ENCODE results near the gene MAEL.

Gene MAEL

GRCh38 chr1:166971252-166971651, 17.8 kb upstream of the MAEL start:
- TF ChIP-seq TAF1 (IDR thresholded peaks at IDR 0.05; ENCODE audit: borderline replicate concordance, insufficient read depth, low read length): no peak
- TF ChIP-seq REST (IDR thresholded peaks at IDR 0.05; ENCODE audit: insufficient read depth in 1 of 2, low read depth in 2 of 2, low read length in 2 of 2): no peak
- TF ChIP-seq SIN3A (IDR thresholded peaks at IDR 0.05; ENCODE audit: borderline replicate concordance, insufficient read depth, low read length): no peak
- TF ChIP-seq POLR2AphosphoS5 (IDR thresholded peaks at IDR 0.05; ENCODE audit: low read depth, low read length): no peak
- no peak for TF ChIP-seq FOXP2 (optimal IDR thresholded peaks at IDR 0.05; ENCODE audit: borderline replicate concordance, extremely low read depth, extremely low read length, insufficient read depth)

GRCh38 chr1:166972193-166972592, 16.9 kb upstream of the MAEL start:
- no peak for TF ChIP-seq REST (IDR thresholded peaks at IDR 0.05; ENCODE audit: insufficient read depth in 1 of 2, low read depth in 2 of 2, low read length in 2 of 2)
- TF ChIP-seq FOXP2 (optimal IDR thresholded peaks at IDR 0.05; ENCODE audit: borderline replicate concordance, extremely low read depth, extremely low read length, insufficient read depth): no peak
- no peak for TF ChIP-seq TAF1 (IDR thresholded peaks at IDR 0.05; ENCODE audit: borderline replicate concordance, insufficient read depth, low read length)
- no peak for TF ChIP-seq SIN3A (IDR thresholded peaks at IDR 0.05; ENCODE audit: borderline replicate concordance, insufficient read depth, low read length)
- TF ChIP-seq POLR2AphosphoS5 (IDR thresholded peaks at IDR 0.05; ENCODE audit: low read depth, low read length): no peak

DNA sequence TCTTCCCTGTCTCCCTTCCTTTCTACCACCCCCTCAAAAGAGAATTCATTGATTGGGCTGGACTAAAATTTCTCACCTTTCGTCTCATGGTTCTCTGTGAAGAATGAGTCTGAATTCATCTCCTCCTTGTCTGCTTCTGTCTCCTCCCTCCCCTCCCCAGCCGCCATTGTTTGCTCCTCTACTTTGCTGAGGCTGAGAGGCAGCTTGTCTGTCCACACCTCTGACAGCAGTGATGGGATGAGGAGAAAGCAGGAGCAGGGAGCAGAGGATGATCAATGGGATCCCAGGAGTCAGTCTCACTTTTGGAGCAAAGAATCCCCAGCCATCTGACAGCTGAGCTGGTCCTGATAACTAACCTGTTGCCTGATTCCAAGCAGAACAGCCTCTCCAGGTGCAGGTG, 16.3 kb upstream of the MAEL start:
- TF ChIP-seq POLR2AphosphoS5 (IDR thresholded peaks at IDR 0.05; ENCODE audit: low read depth, low read length) (no peak), SIN3A (IDR thresholded peaks at IDR 0.05; ENCODE audit: borderline replicate concordance, insufficient read depth, low read length) (no peak)

DNA sequence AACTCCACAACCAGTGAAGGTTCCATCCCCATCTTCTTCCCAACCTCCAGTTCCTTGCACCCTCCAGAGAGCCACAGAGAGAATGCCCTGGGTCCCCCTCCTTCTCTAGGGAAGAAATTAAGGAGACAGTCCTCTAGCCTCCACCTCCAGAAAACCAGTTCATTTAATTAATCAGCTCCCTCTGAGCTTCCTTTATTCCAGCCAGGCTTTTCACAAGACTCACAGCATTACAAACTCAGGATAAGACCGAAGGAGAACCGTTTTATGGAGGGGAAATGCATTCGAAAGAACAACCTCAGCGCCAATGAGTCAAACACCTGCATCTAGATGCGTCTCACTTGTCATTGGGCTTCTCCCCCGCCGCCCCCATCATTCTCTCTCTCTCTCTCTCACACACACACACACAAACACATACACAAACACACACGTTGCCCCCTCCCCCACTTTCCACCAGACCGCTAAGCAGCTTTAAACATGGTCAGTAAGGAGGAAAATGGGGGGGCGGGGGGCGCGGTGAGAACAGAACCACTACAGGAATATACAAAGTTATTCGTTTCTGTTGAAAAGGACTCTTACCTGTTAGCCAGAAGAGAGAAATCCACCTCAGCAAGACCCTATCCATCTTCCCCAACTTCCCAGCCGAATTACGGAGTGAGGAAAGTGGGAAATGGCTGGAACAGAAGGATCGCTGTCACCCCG, 14.3 kb upstream of the MAEL start:
- no peak for TF ChIP-seq REST (IDR thresholded peaks at IDR 0.05; ENCODE audit: insufficient read depth in 1 of 2, low read depth in 2 of 2, low read length in 2 of 2)

DNA sequence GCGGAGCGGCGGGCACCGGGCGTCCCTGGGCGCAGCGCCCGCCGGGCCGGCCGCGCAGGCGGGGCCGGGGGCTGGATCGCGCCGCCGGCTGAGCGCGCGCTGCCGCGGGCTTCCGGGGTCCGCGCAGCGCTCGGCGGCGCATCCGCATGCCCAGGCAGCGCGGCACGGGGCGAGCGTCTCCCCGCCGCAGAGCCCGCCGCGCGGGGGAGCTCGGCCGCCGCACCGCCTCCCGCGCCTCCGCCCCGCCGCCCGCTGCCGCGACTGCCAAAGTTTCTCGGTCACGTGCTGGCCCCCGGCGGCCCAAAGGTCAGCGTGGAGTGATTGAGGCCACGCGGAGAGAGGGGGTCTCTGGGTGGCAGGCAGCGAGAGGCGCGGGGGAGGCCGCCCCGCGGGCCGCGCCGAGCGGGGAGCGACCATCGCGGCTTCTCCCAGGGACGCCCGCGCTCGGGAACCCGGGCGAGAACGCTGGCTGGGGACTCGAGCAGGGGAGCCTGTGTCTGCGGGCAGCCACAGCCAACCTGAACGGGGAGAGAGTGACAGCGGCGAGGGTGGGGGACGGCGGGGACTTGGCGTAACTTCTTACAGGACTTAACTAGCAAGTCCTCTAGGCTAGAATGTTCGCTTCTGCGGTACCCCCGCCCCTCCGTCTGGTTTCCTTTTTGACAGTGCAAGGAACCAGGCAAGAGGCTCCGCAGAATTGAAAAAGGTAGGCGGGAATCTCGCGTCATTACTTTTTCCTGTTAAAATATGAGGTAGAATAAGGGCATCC, 13.5 kb upstream of the MAEL start, which contains the start of gene ILDR2:
TSS of gene ILDR2 (minus strand) at position 180 of the 769 bp plus-strand sequence. CDS start 272 bp downstream, outside the sequence.
- TF ChIP-seq POLR2AphosphoS5 (IDR thresholded peaks at IDR 0.05; ENCODE audit: low read depth, low read length) (no peak), REST (IDR thresholded peaks at IDR 0.05; ENCODE audit: insufficient read depth in 1 of 2, low read depth in 2 of 2, low read length in 2 of 2) (no peak), TAF1 (IDR thresholded peaks at IDR 0.05; ENCODE audit: borderline replicate concordance, insufficient read depth, low read length) (no peak), FOXP2 (optimal IDR thresholded peaks at IDR 0.05; ENCODE audit: borderline replicate concordance, extremely low read depth, extremely low read length, insufficient read depth) (no peak), SIN3A (IDR thresholded peaks at IDR 0.05; ENCODE audit: borderline replicate concordance, insufficient read depth, low read length) (no peak)

All from PFSK-1 (cell line).